ENCODE data around the gene BCL2L12. TPM values are rescaled to one million over a fixed set of nuclear protein-coding genes. Genes with fewer than 3 reads are reported as not detected.
A peak's percentile ranks its signal among the peaks of the same experiment; 100 is the strongest.

Gene BCL2L12
- total and polyA plus RNA-seq, 2 of the 13 experiments (the other 11 are each of a cell fraction or from before 2014, with no cell fraction given): 26.8 to 40.8 TPM

DNA sequence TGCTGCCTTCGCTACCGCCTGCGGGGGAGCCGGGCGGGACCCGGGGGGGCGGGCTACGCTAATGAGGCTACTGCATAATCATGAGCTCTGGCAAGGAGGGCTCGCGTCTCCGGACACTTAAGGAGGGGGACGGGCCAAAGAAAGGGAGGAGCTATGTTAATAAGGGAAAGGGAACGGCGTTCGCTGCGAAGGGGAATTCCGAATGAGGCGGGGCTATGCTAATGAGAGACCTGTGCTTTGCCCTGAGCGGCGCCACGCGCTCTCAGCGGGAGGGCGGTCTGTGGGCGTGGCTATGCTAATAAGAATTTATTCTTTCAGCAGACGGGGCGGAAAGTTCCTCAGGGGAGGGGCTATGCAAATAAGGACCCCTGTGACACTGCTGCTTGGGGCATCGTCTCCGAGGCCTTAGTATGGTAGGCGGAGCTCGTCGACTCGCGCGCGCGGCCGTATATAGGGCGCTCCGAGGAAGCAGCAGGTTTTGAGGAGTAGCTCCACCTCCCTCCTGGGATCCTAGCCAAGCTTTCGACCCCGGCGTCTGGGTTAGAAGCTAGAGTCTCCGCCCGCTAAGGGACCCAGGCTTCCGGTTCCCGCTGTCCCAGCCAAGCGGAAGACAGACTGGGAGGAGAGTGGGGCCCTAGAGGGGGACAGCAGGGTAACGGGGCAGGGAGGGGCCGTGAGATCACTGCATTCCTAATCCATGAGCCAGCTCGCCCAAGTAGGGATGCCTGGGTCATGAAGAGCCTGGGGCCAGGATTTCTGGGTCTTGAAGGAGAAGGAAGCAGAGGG lies 25.4 kb upstream of the BCL2L12 start, which contains the start of gene RRAS (continued):
- TF ChIP-seq, protein P1, sequence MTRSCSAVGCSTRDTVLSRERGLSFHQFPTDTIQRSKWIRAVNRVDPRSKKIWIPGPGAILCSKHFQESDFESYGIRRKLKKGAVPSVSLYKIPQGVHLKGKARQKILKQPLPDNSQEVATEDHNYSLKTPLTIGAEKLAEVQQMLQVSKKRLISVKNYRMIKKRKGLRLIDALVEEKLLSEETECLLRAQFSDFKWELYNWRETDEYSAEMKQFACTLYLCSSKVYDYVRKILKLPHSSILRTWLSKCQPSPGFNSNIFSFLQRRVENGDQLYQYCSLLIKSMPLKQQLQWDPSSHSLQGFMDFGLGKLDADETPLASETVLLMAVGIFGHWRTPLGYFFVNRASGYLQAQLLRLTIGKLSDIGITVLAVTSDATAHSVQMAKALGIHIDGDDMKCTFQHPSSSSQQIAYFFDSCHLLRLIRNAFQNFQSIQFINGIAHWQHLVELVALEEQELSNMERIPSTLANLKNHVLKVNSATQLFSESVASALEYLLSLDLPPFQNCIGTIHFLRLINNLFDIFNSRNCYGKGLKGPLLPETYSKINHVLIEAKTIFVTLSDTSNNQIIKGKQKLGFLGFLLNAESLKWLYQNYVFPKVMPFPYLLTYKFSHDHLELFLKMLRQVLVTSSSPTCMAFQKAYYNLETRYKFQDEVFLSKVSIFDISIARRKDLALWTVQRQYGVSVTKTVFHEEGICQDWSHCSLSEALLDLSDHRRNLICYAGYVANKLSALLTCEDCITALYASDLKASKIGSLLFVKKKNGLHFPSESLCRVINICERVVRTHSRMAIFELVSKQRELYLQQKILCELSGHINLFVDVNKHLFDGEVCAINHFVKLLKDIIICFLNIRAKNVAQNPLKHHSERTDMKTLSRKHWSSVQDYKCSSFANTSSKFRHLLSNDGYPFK (CRISPR knock-in tag; IDR thresholded peaks at IDR 0.05; ENCODE audit: borderline replicate concordance): peak; percentile 73; the same call in 1 of the 2 replicates
- TF ChIP-seq PPARG (CRISPR knock-in tag; conservative IDR thresholded peaks at IDR 0.05): peak; percentile 77
- peak; percentile 75; the same call in 1 of the 2 replicates for TF ChIP-seq ZFP36L1 (CRISPR knock-in tag; IDR thresholded peaks at IDR 0.05)
- TF ChIP-seq SIX4 (CRISPR knock-in tag; IDR thresholded peaks at IDR 0.05): 0 out of 2 replicates have a peak, but pooled peaks have one; percentile 34
- TF ChIP-seq SAP130 (CRISPR knock-in tag; IDR thresholded peaks at IDR 0.05; ENCODE audit: low read depth): peak; percentile 93
- no peak for TF ChIP-seq TCF12 (IDR thresholded peaks at IDR 0.05)
- no peak for TF ChIP-seq TCF12 (CRISPR knock-in tag; IDR thresholded peaks at IDR 0.05)
- TF ChIP-seq ZNF678 (CRISPR knock-in tag; IDR thresholded peaks at IDR 0.05): 0 out of 2 replicates have a peak, but pooled peaks have one; percentile 59
- TF ChIP-seq JUN (CRISPR knock-in tag; IDR thresholded peaks at IDR 0.05): peak; percentile 98; the same call in 1 of the 2 replicates
- TF ChIP-seq RXRB (CRISPR knock-in tag; IDR thresholded peaks at IDR 0.05; ENCODE audit: borderline replicate concordance): peak; percentile 78
- peak; percentile 76 for TF ChIP-seq POLR2AphosphoS2 (IDR thresholded peaks at IDR 0.05; ENCODE audit: low read depth, low read length)
- peak; percentile 95 for TF ChIP-seq ATF3 (CRISPR knock-in tag; IDR thresholded peaks at IDR 0.05)
- TF ChIP-seq TAF1 (CRISPR knock-in tag; IDR thresholded peaks at IDR 0.05): peak; percentile 64
- TF ChIP-seq GFI1 (CRISPR knock-in tag; IDR thresholded peaks at IDR 0.05; ENCODE audit: borderline replicate concordance): peak; percentile 82
- peak; percentile 45; the same call in 1 of the 2 replicates for TF ChIP-seq ZNF136 (CRISPR knock-in tag; IDR thresholded peaks at IDR 0.05; ENCODE audit: low read depth)
- no peak for TF ChIP-seq ATRX (CRISPR knock-in tag; IDR thresholded peaks at IDR 0.05; ENCODE audit: borderline replicate concordance)
- TF ChIP-seq THAP7 (CRISPR knock-in tag; IDR thresholded peaks at IDR 0.05): 0 out of 2 replicates have a peak, but pooled peaks have one; percentile 56
- peak; percentile 93 for TF ChIP-seq PATZ1 (CRISPR knock-in tag; IDR thresholded peaks at IDR 0.05)
- peak; percentile 64; the same call in 1 of the 2 replicates for TF ChIP-seq ARID5B (CRISPR knock-in tag; IDR thresholded peaks at IDR 0.05)

Data from HepG2 (cell line).